Heart left ventricle (tissue), 16 donors: Measurements from ENCODE around the gene FRRS1L. TPM values are rescaled to one million over a fixed set of nuclear protein-coding genes. Genes with fewer than 3 reads are reported as not detected.

Source experiments
- ATAC-seq, 4 donors: fragments of 200-7000 bp; cut with Tn5 transposase; one replicate each; pipeline ENCODE4 v1.9.1; 2020 to 2022; ENCODE audit warnings: moderate library complexity in 4 of 4, mild to moderate bottlenecking in 3 of 4, moderate number of reproducible peaks in 1 of 4
- DNase-seq, 5 donors: peaks; one replicate each; pipeline ENCODE4 v3.0.0-alpha.2; 2020
- H3K27ac ChIP-seq, 12 donors: fragments of 200-600 bp; sonication (generic) in 4 of 12; one replicate each; pipeline versions ENCODE4 v1.5.0 to v1.8.0; 2016 to 2022; ENCODE audit warnings: mild to moderate bottlenecking in 2 of 12
- H3K27me3 ChIP-seq, 9 donors: fragments of 200-600 bp; sonication (generic) in 2 of 9; one replicate each; pipeline versions ENCODE4 v1.5.1 to v1.8.0; 2016 to 2022; ENCODE audit warnings: mild to moderate bottlenecking in 3 of 9
- H3K36me3 ChIP-seq, 9 donors: fragments of 200-600 bp; sonication (generic) in 2 of 9; one replicate each; pipeline versions ENCODE4 v1.5.0 to v1.8.0; 2018 to 2022; ENCODE audit warnings: mild to moderate bottlenecking in 2 of 9
- H3K4me1 ChIP-seq, 12 donors: fragments of 200-600 bp; sonication (generic) in 4 of 12; one replicate each; pipeline versions ENCODE4 v1.5.0 to v1.8.0; 2016 to 2022; ENCODE audit warnings: mild to moderate bottlenecking in 3 of 12
- H3K4me3 ChIP-seq, 12 donors: fragments of 200-600 bp; sonication (generic) in 4 of 12; one replicate each; pipeline versions ENCODE4 v1.5.0 to v1.8.0; 2017 to 2022; ENCODE audit warnings: mild to moderate bottlenecking in 9 of 12, moderate library complexity in 4 of 12
- H3K9me3 ChIP-seq, 12 donors: fragments of 200-600 bp; sonication (generic) in 4 of 12; one replicate each; pipeline versions ENCODE4 v1.5.0 to v1.8.0; 2016 to 2022; ENCODE audit warnings: mild to moderate bottlenecking in 1 of 12
- CTCF ChIP-seq, 12 donors: fragments of 200-600 bp; sonication (generic) in 4 of 12; IDR thresholded peaks; one replicate each; pipeline versions ENCODE4 v1.5.0 to v1.8.0; 2018 to 2022; ENCODE audit warnings: antibody characterized with exemption in 12 of 12, mild to moderate bottlenecking in 5 of 12
- POLR2A ChIP-seq, 2 donors: fragments of 450-650 bp; IDR thresholded peaks; one replicate each; pipeline ENCODE4 v1.6.1; 2017; ENCODE audit warnings: antibody characterized with exemption in 2 of 2, mild to moderate bottlenecking in 2 of 2, moderate library complexity in 2 of 2
- WGBS, 4 donors: extraction: QIAGEN DNeasy Blood & Tissue Kit in 2 of 4; methylation state at CpG; one replicate each; pipeline versions ENCODE4 v1.1.5 to v1.1.7; 2013 to 2018; 5-methylcytosine and 5-hydroxymethylcytosine counted together
- intact Hi-C, 10 donors: fragments of 100-400 bp; cut with DNase I; formaldehyde crosslinking; loops; one replicate each; pipeline versions ENCODE4 v1.11.1 to v1.14.2; 2022
- polyA plus RNA-seq, 2 donors: library from polyadenylated mRNA; stranded (reverse); fragments of 200-250 nt; gene quantifications; one replicate each; pipeline ENCODE4 v1.2.3, GENCODE V29; 2013
- total RNA-seq, 9 donors: library from RNA; depleted of rRNA in 2 of 9; stranded (reverse); fragments of >200 nt in 2 of 9; fragmentation: NEBNext Ultra II Directional in 3 of 9; extraction: Animal tissue kit (Norgen Biotek cat#: 25700) in 3 of 9; gene quantifications; one replicate each; pipeline versions ENCODE4 v1.1.0 to v1.2.4, GENCODE V29; 2016 to 2023
- donor health status: ischemic (EF 13 %, LVEDD 7.1; RV severe dilation, severe dysfunction).
- donor health status: healthy with polysubstance abuse.
- donor health status: DM: no; HTN: yes; CAD: no.
- donor health status: DM: no; HTN: no; CAD: no.
- donor health status: ischemic (EF 25% LVEDD 6.9; RV normal size, moderate dysfunction).
- donor health status: ischemic (EF 25% LVEDD 5.7; RV mildly dilated, moderate dysfunction).
- donor health status: healthy.
- donor health status: DM: yes; HTN: yes; CAD: no.
- donor health status: ischemic (EF 35%, LVEDD 5.7; RV mildly dilated, moderate dysfunction).
- donor health status: nonischemic (EF 11% LVEDD 7.7; RV severe dilation, severe dysfunction).
- donor health status: DM: yes; HTN: yes; CAD: no.
- donor health status: PGD.
- donor health status: ischemic (EF 29% LVEDD 5.4; RV normal size, mild dysfunction).
- donor health status: nonischemic (EF 23%, LVEDD 6.1; RV moderate dilation, normal function).

Gene FRRS1L
- total and polyA plus RNA-seq, 11 donors: 0.04 to 2.5 (median 1.6) TPM

GRCh38 chr9:109212768-109213167 is 45.7 kb upstream of the FRRS1L start:
- DNase-seq: no peak
- Histone ChIP-seq H3K27ac (peak overlapping the region in 4 of 12 donors; percentile 18 to 57 (median 48)), H3K27me3 (no peaks in the 10 kb centered on the region), H3K4me3 (no peak overlapping the region), H3K9me3 (no peaks in the 10 kb centered on the region), H3K36me3 (no peaks in the 10 kb centered on the region), H3K4me1 (peaks cover 0 to 11% (median 0%) of the 10 kb centered on the region in 12 donors)
- 56 to 68% (median 59%) methylated on average over 4 of the region's 4 CpGs for WGBS, 4 donors
- intact Hi-C loops: no loop called here
- ATAC-seq: no peak
- TF ChIP-seq POLR2A (IDR thresholded peaks at IDR 0.05): no peak
- TF ChIP-seq CTCF (IDR thresholded peaks at IDR 0.05): no peak

- Histone ChIP-seq H3K27ac (no peak overlapping the region), H3K27me3 (no peaks in the 10 kb centered on the region), H3K4me1 (peaks cover 0 to 2% (median 0%) of the 10 kb centered on the region in 12 donors), H3K9me3 (no peaks in the 10 kb centered on the region), H3K36me3 (no peaks in the 10 kb centered on the region), H3K4me3 (no peak overlapping the region)
- intact Hi-C loops: loop anchor here in 1 of 10 donors (10.0 kb wide), 1 partner anchor 62 kb away; no protein-coding TSS in a partner anchor
- TF ChIP-seq POLR2A (IDR thresholded peaks at IDR 0.05): no peak
- no peak for TF ChIP-seq CTCF (IDR thresholded peaks at IDR 0.05)
- no peak for ATAC-seq
- DNase-seq: no peak
- WGBS, 4 donors: 78 to 86% (median 81%) methylated on average over 2 of the region's 2 CpGs
Observed at GRCh38 chr9:109206670-109207069, 39.6 kb upstream of the FRRS1L start.

GRCh38 chr9:109205526-109205925 is 38.5 kb upstream of the FRRS1L start:
- 64 to 84% (median 77%) methylated on average over 1 of the region's 1 CpG for WGBS, 4 donors
- TF ChIP-seq POLR2A (IDR thresholded peaks at IDR 0.05): no peak
- TF ChIP-seq CTCF (IDR thresholded peaks at IDR 0.05): peak in 1 of 12 donors; percentile 5
- Histone ChIP-seq H3K27ac (no peak overlapping the region), H3K27me3 (no peaks in the 10 kb centered on the region), H3K4me1 (peaks cover 0 to 2% (median 0%) of the 10 kb centered on the region in 12 donors), H3K9me3 (no peaks in the 10 kb centered on the region), H3K36me3 (no peaks in the 10 kb centered on the region), H3K4me3 (no peak overlapping the region)
- ATAC-seq: no peak
- DNase-seq: no peak
- intact Hi-C loops: loop anchor here in 1 of 10 donors (10.0 kb wide), 1 partner anchor 61 kb away; no protein-coding TSS in a partner anchor

- no peak for DNase-seq
- H3K9me3 ChIP-seq: no peaks in the 10 kb centered on the region
- TF ChIP-seq POLR2A (IDR thresholded peaks at IDR 0.05) (no peak), CTCF (IDR thresholded peaks at IDR 0.05) (no peak)
- intact Hi-C loops: loop anchor here in 1 of 10 donors (10.0 kb wide), 1 partner anchor 59 kb away; no protein-coding TSS in a partner anchor
- peaks cover 0 to 9% (median 0%) of the 10 kb centered on the region in 9 donors for H3K27me3 ChIP-seq
- peaks cover 0 to 2% (median 0%) of the 10 kb centered on the region in 12 donors for H3K4me1 ChIP-seq
- H3K27ac ChIP-seq: no peak overlapping the region
- no peaks in the 10 kb centered on the region for H3K36me3 ChIP-seq
- WGBS, 4 donors: 69 to 85% (median 71%) methylated on average over 4 of the region's 4 CpGs
- peak in 1 of 4 donors; percentile 28 for ATAC-seq
- H3K4me3 ChIP-seq: no peak overlapping the region
Observed at GRCh38 chr9:109203761-109204360, 36.8 kb upstream of the FRRS1L start.
